ENCODE data around the gene PUM2.

Gene PUM2

DNA sequence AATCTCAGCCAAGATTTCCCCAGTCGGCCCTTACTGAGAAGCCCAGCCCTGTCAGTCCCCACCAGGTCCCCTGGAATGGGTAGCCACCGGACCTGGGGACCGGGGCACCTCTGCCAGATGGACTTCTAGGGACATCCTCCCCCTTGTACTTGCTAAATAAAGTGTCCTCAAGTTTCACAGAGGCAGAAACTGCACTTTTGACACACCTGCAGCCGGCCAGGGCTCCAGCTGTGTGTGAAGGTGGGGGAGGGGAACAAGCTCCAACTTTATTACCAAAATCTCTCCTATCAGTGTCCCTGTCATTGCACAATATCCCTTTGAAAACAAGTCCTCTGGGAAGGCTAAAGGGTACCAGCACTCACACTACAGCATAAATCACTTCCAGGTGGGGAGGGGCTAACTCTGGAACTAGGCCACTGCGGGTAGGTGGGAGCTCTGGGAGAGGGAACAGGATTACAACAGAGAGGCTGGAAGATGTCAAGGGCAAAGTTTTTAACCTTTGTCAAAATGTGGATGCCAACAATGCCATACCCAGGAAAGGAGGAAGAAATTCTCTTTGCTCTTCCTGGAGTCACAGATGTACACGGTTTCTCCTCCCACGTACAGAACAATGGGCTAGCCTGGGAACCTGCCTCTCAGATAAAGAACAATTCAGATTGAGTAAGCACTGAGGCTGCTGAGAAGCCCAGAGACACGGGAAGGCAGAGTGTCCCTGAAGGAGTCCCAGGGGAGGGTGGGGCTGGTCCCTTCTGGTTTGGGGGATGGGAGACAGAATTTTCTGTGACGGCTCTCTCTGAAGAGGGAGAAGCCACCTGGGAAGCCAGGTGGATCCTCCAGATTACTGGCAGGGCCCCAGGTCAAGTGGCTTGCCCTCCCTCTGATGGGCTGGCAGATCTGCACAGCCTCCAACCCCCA is 136.7 kb downstream of the PUM2 start:
- TF ChIP-seq, protein P1, sequence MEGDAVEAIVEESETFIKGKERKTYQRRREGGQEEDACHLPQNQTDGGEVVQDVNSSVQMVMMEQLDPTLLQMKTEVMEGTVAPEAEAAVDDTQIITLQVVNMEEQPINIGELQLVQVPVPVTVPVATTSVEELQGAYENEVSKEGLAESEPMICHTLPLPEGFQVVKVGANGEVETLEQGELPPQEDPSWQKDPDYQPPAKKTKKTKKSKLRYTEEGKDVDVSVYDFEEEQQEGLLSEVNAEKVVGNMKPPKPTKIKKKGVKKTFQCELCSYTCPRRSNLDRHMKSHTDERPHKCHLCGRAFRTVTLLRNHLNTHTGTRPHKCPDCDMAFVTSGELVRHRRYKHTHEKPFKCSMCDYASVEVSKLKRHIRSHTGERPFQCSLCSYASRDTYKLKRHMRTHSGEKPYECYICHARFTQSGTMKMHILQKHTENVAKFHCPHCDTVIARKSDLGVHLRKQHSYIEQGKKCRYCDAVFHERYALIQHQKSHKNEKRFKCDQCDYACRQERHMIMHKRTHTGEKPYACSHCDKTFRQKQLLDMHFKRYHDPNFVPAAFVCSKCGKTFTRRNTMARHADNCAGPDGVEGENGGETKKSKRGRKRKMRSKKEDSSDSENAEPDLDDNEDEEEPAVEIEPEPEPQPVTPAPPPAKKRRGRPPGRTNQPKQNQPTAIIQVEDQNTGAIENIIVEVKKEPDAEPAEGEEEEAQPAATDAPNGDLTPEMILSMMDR (IDR thresholded peaks at IDR 0.05) = no peak

DNA sequence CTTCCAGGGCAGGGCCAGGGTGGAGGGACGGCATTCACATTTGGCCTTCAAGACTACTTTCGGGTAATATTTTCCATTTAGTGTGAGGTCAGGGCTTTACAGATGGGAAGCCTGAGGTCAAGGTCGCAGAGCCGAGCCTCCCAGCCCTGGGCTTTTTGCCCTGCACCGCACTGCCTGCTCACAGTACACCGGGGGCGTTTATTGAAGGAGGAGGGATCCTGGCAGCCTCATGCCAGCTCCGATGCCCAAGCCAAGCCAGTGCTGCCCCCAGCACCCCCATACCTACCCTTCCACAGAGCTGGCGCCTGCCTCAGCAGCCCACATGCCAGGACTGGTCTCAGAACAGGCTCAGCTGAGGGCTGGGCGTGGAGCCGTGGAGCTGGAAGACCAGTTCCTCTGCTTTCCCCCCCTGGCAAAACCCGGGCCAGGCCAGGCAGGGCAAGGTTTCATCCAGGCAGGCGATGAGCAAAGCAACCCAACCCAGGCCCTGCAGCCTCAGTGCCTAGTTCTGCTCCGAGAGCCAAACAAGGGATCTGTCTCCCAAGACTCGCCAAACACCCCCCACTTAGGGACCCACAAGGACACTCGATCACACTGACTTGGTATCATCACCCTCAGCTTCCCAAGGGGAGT is 137.7 kb downstream of the PUM2 start:
- TF ChIP-seq, protein P1 (IDR thresholded peaks at IDR 0.05) = no peak

DNA sequence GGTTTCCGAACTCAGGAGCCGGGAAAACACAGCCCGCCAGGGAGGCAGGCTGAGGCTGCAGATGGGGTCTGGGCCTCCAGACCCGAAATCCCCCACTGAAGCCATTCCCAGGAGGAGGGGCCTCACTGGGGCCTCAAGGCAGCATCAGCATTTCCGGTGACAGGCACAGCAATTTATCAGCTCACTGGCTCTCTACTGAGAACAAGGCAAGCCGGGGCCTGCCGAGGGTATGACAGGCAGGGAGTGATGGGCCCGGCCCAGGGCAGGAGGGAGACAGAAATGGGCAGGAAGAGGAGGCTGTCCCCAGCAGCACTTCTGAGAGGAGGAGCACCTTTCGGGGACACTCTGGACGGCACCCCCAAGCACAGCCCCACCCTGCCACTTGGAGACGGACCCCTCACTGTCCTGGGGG is 138.2 kb downstream of the PUM2 start:
- TF ChIP-seq, protein P1 (IDR thresholded peaks at IDR 0.05) = no peak

DNA sequence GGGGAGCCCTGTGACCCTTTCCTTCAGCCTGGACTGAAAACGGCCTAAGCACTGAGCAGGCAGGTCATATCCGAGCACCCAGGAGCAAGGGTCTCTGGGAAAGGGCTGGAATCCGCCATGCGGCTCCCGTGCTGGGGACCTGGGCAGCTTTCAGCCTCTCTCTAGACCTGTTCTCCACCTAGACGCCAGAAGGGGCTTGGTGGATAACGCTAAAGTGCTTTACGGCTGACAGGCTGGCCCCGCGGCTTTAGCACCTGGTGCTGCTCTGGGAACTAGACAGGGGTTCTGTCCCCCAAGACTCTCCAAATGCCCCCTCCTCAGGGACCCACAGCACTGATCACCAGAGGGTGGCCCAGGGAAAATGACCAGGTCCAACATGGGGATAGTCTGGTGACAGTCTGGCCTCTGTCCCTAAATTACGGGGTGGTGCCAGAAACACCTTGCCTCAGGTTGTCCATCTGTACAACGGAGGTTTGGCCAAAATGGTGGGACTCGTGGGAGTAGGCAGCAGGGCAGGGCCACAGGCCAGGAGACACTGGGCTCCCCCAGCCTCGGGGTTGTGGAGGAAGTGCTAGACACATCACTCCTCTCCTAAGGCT is 138.7 kb downstream of the PUM2 start:
- TF ChIP-seq, protein P1 (IDR thresholded peaks at IDR 0.05) = no peak

DNA sequence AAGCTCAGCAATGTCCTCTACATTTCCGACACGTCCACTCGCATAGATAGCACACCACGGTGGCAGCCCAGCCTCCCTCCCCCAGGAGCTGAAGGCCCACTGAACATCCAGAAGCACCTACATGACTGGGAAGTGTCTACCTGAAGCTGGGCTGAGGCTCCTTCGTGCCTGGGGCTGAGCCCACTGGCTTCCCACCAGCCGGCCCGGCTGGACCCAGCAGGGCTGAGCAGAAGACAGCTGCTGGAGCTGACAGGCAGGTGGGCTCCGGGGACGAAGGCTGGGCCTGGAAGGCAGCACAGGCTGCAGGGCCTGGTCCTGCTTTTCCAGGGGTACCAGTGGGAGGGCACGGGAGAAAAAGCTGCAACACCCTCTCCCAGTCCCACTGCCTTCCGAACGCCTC is 139.2 kb downstream of the PUM2 start:
- TF ChIP-seq, protein P1 (IDR thresholded peaks at IDR 0.05) = no peak

DNA sequence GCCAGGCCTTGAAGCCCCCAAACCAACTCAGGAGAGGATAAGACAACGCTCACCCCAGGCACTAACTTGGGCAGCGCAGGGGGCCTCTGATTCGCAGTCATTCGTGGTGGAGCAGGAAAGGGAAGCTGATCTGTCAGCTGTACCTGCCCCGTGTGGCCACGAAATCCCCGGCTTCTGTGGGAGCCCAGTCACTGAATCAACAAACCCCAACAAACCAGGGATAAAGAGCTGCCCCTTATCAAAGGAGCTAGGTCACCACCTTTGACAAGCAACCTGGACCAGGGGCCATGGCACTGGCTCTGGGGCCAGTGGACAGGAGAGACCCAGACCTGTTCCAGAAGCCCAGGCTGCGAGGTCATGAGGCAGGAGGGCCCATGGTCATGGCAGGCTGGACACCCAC is 140.2 kb downstream of the PUM2 start:
- TF ChIP-seq, protein P1 (IDR thresholded peaks at IDR 0.05) = no peak

DNA sequence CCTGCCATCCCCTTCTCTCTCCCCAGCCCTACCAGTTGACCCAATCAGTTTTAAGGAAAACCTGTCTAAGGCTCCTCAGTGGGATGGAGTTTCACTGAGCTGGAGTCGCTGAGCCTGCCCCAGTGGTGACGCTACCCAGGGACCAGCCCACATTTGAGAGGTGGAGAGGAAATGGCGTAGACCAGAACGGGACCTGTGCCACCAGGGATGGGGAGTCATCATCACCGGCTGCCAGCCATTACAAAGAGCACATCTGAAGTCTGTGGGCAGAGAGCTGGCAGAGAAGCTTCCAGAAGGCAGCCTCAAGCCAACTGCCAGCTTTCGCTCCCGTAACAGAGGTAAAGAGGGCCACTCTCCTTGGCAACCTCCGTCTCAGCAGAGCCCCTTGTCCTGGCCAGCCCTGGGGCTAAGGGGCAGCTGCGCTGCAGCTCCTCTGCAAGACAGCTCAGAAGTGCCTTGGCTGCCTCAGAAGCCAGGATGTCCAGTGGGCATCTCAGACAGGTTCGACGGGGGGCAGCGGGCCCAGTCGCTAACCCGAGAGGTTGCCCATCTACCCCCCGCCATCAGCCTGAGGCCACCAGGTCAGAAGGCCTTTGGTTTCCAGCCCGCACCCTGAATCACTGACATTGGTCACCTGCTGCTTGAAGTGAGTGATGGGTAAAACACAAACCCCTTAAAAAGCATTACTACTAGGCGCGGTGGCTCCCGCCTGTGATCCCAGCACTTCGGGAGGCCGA is 141.1 kb downstream of the PUM2 start:
- TF ChIP-seq, protein P1 (IDR thresholded peaks at IDR 0.05) = no peak
